GM12874 (cell line): ENCODE results near the gene IL16.
A peak's percentile ranks its signal among the peaks of the same experiment; 100 is the strongest.

Experiments used
- TF ChIP-seq, protein P1 (sequence below): IDR thresholded peaks from 2 replicates; pipeline ENCODE4 v1.5.1; 2011; ENCODE audit warnings: low read depth, mild to moderate bottlenecking, control low read depth, low read length, moderate library complexity; ENCODE audit not compliant: insufficient read depth

IL16 gene

GRCh38 chr15:81258455-81258854 is 61.8 kb downstream of the IL16 start:
- TF ChIP-seq, protein P1, sequence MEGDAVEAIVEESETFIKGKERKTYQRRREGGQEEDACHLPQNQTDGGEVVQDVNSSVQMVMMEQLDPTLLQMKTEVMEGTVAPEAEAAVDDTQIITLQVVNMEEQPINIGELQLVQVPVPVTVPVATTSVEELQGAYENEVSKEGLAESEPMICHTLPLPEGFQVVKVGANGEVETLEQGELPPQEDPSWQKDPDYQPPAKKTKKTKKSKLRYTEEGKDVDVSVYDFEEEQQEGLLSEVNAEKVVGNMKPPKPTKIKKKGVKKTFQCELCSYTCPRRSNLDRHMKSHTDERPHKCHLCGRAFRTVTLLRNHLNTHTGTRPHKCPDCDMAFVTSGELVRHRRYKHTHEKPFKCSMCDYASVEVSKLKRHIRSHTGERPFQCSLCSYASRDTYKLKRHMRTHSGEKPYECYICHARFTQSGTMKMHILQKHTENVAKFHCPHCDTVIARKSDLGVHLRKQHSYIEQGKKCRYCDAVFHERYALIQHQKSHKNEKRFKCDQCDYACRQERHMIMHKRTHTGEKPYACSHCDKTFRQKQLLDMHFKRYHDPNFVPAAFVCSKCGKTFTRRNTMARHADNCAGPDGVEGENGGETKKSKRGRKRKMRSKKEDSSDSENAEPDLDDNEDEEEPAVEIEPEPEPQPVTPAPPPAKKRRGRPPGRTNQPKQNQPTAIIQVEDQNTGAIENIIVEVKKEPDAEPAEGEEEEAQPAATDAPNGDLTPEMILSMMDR: no peak

DNA sequence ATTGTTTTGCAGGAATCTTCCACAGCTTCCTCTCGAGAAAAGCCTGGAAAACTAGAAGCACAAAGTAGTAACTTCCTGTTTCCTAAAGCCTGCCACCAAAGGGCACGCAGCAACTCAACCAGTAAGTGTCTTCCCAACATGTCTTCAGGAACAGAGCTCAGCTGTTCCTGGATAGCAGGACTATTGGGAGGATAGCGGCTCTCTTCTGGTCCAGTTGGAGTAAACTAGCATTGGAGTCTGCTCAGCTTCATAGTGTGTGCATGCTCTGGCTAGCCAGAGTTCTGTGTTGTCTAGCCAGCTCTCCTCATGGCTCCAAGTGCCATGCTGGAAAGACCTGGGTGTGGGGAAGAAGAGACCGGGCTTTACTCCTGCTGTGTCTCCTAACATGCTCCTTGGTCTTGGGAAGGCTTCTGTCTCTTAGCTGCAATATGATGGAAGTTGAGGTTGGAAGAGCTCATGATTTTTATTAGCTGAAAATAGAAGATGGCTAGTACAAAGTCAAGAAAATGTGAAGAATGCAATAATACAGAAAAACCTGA is 63.1 kb downstream of the IL16 start:
- TF ChIP-seq, protein P1: no peak

GRCh38 chr15:81261172-81261811 is 64.6 kb downstream of the IL16 start:
- TF ChIP-seq, protein P1: no peak

DNA sequence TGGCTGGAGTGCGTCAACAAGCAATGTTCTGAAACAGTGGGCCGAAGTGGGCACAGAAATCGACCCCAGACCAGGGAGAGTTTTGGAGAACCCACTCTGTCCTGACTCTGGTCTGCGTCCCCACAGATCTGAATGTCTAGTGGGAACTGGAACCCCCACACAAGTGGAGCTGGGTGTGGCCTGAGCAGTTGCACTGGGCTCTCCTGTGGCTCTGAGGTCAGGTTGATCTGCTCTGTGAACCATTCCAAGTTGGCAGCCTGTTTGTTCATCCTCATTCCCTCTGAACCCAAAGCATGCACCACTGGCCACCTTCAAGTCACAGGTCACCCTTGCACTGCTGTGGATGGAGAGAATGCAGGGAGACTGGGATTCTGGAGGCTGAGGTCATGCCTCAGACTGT is 66.8 kb downstream of the IL16 start:
- TF ChIP-seq, protein P1: no peak

GRCh38 chr15:81264072-81264857 is 67.6 kb downstream of the IL16 start:
- TF ChIP-seq, protein P1: no peak

- TF ChIP-seq, protein P1: no peak
These were observed 68.7 kb downstream of the IL16 start for GRCh38 chr15:81265256-81265943.

DNA sequence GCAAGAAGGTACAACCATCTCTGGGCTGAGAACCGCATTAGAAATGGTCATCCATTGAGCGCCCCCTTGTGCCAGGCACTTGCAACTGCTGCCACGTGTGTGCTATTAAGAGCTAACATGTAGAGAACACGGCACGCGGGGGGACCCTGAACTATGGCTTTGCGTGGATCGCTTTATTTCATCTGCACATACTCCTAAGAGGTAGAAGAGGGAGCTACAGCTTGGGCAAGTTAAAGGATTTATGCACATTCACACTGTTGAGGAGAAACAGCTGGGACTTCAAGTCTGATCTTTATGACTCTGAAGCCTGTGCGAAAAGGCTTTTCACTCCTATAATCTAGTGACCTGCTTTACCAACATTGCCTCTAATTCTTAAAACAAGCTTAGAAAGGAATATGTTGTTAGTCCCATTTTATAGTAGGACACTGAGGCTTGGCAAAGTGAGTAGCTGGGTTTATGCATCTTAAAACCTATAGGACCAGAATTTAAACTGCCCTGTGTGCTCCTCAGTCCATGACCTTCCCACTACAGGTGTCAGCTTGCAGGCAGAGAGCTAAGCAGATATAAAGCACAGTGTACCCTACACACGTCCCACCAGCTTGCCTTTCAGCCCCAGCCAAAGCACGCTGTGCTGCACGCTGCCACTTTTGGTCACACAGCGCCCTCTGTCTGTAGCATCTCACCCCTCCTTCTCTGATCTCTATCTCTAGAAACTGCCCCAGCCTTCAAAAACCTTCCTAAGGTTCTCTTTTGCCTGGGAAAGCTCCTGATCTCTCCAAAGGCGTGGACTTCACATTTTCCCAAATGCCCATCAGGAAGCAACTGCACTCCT is 69.5 kb downstream of the IL16 start:
- TF ChIP-seq, protein P1: peak; percentile 94
